AG04450 (cell line): ENCODE results near the gene KRT74. TPM values are rescaled to one million over a fixed set of nuclear protein-coding genes. Genes with fewer than 3 reads are reported as not detected.

Experiments
- CTCF ChIA-PET: fragments of 300-600, 350-600 bp; formaldehyde crosslinking; extraction: SDS; loops from one replicate; lab custom pipeline; 2022; ENCODE audit warnings: antibody characterized with exemption, inconsistent platforms; lab: Charles Lee
- POLR2A ChIA-PET: fragments of 350-600 bp; formaldehyde crosslinking; extraction: SDS; loops from one replicate; lab custom pipeline; 2021; ENCODE audit warnings: antibody characterized with exemption, inconsistent platforms; lab: Yijun Ruan, JAX
- DNase-seq: peaks from one replicate; pipeline ENCODE4 v3.0.0-alpha.2; 2011; ENCODE audit warnings: low read depth, low spot score
- H3K27ac ChIP-seq: one replicate; pipeline ENCODE4 v1.5.1; 2012; ENCODE audit warnings: low read depth, low read length, control low read depth
- H3K27me3 ChIP-seq: one replicate; pipeline ENCODE4 v1.6.0; 2012; ENCODE audit warnings: low read length; ENCODE audit not compliant: control insufficient read depth, insufficient read depth
- H3K4me3 ChIP-seq: 2 replicates; pipeline ENCODE4 v1.5.1; 2011; ENCODE audit warnings: mild to moderate bottlenecking, low read depth, low read length, control low read depth
- H3K9me3 ChIP-seq: 2 replicates; pipeline ENCODE4 v1.5.1; 2012; ENCODE audit warnings: low read length; ENCODE audit not compliant: control insufficient read depth, insufficient read depth
- CTCF ChIP-seq: IDR thresholded peaks from 2 replicates; pipeline ENCODE4 v1.5.1; 2011; ENCODE audit warnings: low read depth, low read length, control low read depth, inconsistent platforms
- polyA plus RNA-seq: library from polyadenylated mRNA; depleted of rRNA; stranded (reverse); fragments of >200 nt; gene quantifications from 2 replicates; pipeline ENCODE4 v1.2.3, GENCODE V29; 2011

KRT74 gene
- polyA plus RNA-seq, 1 experiment, result not detected

- H3K27ac ChIP-seq, result no peak overlapping the region
- ChIA-PET CTCF (no interaction called here), POLR2A (no interaction called here)
- peaks cover 6% of the 10 kb centered on the region for H3K27me3 ChIP-seq
- no peak for TF ChIP-seq CTCF
- peak; percentile 6 for DNase-seq
- H3K9me3 ChIP-seq, result no peaks in the 10 kb centered on the region
- H3K4me3 ChIP-seq, result no peak overlapping the region
These were observed 34.4 kb downstream of the KRT74 start for GRCh38 chr12:52539083-52539820.

GRCh38 chr12:52537101-52537500 lies 36.5 kb downstream of the KRT74 start:
- DNase-seq, result no peak
- TF ChIP-seq CTCF, result no peak
- H3K27ac ChIP-seq, result no peak overlapping the region
- no peak overlapping the region for H3K4me3 ChIP-seq
- ChIA-PET CTCF (no interaction called here), POLR2A (no interaction called here)
- no peaks in the 10 kb centered on the region for H3K9me3 ChIP-seq
- H3K27me3 ChIP-seq, result peaks cover 13% of the 10 kb centered on the region

- Histone ChIP-seq H3K27me3 (peaks cover 17% of the 10 kb centered on the region), H3K27ac (no peak overlapping the region), H3K9me3 (no peaks in the 10 kb centered on the region), H3K4me3 (no peak overlapping the region)
- POLR2A ChIA-PET, result no interaction called here
- CTCF ChIA-PET, result no interaction called here
- no peak for DNase-seq
- TF ChIP-seq CTCF, result no peak
These were observed 38.1 kb downstream of the KRT74 start for GRCh38 chr12:52535574-52535973.

- POLR2A ChIA-PET, result no interaction called here
- H3K4me3 ChIP-seq, result no peak overlapping the region
- peaks cover 19% of the 10 kb centered on the region for H3K27me3 ChIP-seq
- CTCF ChIA-PET, result no interaction called here
- TF ChIP-seq CTCF, result no peak
- DNase-seq, result no peak
- no peak overlapping the region for H3K27ac ChIP-seq
- no peaks in the 10 kb centered on the region for H3K9me3 ChIP-seq
These were observed 39.2 kb downstream of the KRT74 start for GRCh38 chr12:52534482-52534881.

- H3K9me3 ChIP-seq, result no peaks in the 10 kb centered on the region
- no peak overlapping the region for H3K27ac ChIP-seq
- ChIA-PET CTCF (no interaction called here), POLR2A (no interaction called here)
- TF ChIP-seq CTCF, result no peak
- no peak overlapping the region for H3K4me3 ChIP-seq
- no peak for DNase-seq
- peaks cover 19% of the 10 kb centered on the region for H3K27me3 ChIP-seq
These were observed 39.8 kb downstream of the KRT74 start for GRCh38 chr12:52533686-52534470.
